Measurements from ENCODE around the gene ERG28.

The ERG28 gene

DNA sequence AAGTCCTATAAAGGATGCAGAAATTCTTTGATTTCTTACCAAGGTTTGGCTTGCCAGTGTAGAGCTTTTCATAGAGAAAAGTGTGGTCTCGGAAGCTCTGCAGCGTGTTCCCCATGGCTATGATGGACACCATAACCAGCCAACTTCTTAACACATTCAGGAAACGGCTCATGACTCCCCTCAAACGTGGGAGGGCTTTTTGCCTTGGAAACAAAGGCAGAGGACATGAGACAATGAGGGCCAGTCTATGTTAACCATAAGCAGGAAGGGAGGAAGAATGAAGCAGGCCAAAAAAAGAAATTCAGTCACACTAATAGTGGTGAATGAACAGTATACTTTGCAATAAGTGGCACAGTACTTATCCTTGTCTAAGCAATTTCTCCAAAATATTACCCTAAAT is 3.3 kb downstream of the ERG28 start:
- no peak for DNase-seq

DNA sequence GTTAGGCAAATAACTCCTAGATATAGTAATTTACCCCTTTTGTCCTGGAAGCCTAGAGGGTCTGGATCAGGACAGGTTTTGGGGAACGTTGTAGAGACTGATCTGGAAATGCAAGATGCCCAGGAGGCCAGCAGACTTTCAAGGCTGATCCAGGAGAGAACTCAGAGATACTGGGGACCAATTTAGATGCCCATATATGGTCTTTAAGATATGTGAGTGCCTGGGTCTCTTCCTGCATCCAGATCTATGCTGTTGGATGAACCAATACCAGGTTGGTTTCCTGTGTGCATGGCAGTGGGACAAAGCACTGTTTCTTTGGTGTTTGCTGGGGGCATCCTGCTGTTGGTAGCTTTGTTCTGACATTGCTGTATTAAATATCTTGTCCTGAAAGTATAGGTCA is 5.4 kb downstream of the ERG28 start:
- DNase-seq, result no peak

DNA sequence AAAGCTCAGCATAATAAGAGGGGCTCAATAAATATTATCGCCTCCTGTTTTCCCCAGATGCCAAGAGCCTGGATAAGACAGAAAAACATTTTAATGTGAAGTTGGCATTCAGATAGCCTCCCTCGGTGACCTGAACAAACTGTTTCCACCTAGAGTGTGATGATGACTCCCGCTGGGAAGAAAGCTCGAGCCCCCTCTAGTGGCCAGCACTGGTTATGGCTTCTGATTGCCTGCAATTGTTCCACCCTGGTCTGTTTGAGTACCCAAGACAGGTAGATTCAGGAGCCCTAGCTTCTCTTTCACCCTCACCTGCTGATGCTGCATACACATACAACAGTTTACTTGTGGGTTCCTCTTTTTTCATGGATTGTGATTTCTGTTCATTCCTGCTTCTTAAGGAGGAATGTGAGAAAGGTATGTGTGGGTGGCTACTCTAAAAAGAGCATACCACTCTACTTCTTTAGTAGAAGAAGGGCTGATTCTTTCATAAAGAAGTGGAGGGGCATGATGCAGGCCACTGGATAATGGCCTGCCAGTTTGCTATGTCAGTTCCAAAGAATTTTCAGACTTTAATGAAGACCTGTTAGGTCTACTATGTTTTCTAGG is 6.4 kb downstream of the ERG28 start:
- peak; percentile 61 for DNase-seq

DNA sequence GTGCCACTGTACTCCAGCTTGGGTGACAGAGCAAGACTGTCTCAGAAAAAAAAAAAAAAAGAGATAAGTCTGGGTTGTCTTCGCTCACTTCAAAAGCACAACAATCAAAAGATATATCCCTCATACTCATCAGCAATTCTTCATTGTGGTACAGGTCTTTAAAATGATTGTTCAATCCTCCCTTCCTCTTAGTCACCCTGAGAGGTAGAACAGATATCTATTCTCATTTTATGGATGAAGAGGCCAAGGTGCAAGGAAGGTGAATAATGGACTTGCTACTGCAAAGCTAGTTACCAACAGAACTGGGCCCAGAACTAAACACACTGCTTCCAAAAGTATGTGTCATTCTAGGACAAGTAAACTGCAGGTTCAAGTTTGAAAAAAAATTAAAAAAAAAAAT is 7.1 kb downstream of the ERG28 start:
- no peak for DNase-seq

DNA sequence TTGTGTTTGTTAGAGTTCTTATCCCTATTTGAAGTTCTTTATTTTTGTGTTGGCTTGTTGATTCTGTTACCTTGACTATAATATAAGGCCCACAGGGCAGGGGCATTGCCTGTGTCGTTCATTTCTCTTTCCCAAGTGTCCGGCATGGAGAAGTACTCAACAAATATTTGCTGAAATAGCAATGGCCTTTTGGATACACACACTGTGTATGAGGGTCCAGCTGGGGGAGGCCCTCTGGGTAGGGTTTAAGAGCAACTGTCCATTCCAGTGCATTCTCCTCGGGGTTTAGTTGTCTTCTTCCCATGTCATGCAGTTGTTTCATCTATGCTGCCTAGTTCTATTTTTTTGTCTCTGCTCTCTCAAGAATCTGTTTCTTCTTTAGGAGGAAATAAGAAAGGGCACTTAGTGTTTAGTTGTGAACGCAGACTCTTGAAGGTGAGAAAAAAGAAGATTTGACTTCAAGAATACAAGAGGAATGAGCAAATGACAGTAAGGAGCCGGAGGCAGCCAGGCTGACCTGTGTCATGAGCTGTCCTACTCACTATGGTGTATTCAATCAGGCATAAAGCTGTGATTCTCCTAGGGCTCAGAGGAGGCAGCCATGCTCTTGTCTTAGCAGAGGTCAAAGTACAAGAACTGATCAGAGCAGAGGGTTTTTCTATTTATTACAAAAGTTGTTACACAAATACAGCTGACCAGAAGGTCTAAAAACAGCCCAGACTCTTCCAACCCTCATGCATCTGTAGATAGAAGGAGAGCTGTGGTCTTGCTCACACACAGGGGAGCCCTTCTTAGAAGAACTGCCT is 10.2 kb downstream of the ERG28 start:
- DNase-seq, result no peak

DNA sequence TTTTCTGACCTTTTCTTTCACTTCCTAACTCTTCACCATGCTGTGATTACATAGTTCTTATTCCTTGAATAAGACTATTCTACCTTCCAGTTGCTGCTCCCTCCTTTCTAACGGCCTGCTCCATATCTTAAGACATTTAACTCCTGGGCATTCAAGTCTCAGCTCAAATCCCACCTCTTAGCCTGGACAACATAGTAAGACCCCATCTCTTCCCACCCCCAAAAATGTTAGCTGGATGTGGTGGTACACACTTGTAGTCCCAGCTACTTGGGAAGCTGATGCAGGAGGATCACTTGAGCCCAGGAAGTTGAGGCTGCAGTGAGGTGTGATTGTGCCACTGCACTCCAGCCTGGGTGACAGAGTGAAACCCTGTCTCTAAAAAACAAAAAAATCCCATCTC is 10.9 kb downstream of the ERG28 start:
- DNase-seq, result no peak

DNA sequence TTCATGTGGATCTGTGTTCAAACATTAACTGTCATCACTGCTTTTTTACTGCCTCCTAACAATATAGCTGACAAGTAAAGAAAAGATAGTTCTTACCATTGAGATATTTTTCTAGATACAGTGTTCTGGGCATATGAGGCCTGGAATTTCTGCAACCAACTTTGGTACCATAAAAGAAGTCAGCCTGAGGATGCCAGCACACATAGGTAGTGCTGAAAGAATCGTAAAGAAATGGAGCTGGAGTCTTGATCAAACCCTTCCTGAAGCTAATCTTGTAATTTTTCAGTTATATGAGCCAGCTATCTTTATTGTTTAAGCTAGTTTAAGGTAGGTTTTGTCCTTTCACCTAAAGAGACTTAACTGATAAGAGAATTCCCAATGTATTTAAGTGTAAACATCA is 11.3 kb downstream of the ERG28 start:
- DNase-seq, result no peak

DNA sequence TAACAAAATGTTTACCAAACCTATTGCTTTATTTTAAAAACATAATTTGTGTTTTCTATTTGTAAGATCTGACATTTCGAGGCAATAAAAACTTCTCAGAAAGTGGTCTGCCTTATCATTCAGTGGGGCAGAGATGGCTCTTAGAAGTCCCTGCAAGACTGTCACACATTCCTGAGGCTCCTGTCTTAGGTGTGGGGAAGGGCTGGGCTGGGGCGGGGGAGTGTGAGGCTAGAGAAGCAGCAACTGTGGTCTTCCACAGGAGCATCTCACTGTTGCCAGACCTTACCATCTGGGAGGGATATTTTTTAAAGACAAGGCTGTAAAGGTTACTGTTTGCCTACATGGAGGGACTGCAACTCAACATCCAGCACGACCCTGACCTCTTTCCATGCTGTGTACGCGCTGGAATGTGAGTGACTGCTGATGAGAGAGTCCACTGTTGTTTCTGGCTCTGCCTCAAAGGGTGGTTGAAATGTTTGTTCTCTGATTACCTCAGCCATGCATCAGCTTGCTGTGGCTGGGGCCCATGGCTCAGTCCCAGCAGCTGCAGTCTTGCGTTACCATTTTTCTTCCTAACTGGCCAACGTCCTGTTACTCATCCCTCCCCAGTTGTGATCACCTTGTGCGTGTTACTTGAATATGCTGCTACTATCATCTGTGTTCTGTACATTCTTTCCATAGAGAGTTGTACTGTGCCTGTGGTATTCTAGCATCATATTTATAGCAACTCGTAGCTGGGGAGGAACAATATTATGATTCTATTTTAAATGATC is 12.4 kb downstream of the ERG28 start:
- DNase-seq, result no peak

DNA sequence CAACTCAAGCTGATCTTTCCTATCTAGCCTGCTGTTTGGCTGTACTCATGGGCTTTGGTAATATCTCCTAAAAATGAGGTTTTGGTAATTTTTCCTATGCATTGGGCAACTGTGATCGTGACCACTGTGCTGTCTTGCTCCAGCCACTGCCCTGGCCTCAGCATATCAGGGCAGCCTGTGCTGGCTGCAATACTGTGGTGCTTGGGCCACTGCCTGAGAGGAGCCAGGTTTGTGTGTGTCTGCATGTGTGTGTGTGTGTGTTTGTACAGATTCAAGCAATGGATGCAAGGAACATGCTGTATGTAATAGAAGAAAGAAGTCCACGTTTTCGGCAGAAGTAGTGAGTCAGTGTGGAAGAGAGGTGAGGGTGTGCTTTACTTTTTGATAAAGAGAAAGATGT is 13.0 kb downstream of the ERG28 start:
- DNase-seq, result no peak

DNA sequence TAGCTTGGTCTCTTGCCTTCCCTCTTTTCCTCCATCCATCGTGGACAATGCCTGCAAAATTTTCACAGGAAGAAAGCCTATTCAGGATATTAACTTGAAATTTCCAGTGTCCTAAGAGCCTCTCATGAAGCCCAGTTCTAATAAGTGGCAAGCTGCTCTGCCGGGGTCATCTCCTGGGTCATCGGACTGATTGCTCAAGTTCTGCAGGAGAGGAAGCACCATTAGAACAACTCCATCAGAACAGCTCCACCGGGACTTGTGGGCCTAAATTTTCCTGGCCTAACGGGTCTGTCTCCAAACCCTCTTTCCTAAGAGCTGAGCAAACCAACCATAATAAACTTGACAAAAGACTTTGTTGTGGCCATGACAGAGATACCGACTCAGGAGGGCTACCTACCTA is 13.9 kb downstream of the ERG28 start:
- DNase-seq, result no peak

DNA sequence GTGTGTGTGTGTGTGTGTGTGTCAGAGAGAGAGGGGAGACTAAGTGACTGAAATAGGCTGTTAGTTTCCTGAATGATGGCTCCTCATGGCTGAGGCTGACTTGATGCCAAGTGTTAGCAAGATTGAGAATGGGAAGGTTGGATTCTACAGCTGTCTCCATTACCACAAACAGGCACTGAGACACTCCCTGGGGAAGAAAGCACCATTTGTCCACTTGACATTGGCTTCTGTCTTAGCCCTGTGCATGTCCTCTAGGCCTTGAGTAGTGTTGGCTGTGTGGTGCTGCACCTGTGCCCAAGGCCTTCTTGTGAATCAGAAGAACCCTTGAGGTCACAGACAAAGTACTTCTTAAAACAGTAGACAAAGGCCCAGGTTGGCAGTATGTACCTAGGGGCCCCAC is 15.6 kb downstream of the ERG28 start:
- DNase-seq, result no peak

DNA sequence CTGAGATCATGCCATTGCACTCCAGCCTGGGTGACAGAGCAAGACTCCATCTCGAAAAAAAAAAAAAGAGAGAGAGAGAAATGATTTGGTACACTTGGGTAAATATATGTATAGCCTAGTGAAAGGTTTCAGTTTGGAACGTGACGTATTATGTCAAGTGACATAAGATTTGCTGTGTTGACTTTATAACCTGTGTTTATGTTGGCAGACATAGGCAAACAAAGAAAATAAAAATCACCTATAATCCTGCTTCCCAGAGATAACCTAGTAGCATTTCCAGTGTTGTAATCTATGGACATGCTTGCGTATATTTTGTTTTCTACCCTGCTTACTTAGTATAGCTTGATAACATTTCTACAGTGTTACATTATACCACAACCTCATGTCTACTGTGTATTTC is 16.7 kb downstream of the ERG28 start:
- no peak for DNase-seq

DNA sequence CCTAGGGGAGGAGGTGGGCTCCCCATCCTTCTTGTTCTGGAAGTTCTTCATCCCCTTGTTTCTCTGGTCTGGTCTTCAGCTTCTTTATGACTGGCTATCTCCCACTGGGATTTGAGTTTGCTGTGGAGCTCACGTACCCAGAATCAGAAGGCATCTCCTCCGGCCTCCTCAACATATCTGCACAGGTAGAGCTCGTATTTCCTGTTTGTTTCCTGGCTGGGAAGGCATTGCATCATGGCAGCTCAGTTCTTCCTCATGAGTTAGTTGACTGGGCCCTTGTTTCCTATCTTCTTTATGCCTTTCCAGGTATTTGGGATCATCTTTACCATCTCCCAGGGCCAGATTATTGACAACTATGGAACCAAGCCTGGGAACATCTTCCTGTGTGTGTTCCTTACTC is 19.8 kb downstream of the ERG28 start:
- DNase-seq, result no peak

DNA sequence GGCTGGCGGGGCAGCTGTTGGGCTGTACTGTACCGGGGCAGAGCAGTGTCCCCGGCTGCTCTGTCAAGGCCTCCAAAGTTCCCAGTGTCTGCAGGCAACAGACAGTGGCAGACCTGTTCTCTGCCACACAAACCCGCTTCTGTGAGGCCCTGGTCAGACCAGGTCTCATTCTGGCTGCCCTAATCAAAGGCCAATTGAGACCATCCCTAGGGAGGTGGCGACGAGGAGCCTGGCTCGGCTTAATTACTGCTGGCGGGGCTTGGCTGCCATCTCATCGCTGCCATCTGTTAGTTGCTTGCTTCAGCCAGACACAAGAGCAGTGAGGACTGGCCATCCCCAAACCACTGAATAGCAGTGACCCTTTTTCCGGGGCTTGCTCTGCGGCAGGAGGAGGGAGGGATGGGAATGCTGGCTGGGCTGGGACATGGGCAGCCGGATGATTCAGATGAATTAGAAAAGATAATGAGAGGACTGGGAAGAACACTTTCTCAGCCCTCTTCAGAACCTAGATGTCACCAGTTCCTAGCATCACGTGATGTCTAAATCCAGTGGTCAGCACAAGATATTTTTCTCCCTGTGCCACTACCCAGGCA is 24.5 kb downstream of the ERG28 start:
- peak; percentile 7 for DNase-seq

DNA sequence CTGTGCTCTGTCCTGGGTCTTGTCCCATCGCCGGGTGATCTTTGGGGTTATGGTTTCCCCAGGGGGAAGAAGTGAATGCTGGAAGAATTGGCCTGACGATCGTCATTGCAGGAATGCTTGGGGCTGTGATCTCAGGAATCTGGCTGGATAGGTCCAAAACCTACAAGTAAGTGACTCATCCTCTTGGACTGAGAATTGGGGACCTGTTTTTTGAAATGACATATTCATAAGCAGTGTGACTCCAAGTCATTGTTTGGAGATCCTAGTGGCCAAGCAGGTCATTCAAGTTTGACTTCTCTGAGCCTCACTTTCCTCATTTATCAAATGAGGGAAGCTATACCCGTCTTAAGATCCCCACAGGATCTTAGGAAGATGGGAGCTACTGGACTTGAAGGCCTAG is 25.8 kb downstream of the ERG28 start:
- no peak for DNase-seq

DNA sequence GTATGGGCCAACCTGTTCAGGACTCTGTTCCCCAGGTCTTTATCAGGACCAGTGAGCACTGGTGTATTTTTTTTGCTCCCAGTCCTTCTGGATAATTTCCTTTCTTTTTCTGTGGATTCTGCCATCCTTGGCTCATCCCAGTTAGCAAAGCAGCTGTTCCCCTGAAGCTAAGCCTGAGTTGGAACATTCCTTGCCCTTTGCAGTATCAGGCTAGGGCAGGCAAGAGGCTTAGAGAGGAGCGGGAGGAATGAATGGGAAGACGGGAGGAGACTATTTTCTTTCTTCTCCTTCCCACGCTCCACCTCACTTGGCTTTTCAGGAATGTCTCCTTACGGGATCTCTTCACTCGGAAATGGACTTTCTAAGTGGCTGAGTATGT is 29.2 kb downstream of the ERG28 start:
- no peak for DNase-seq

DNA sequence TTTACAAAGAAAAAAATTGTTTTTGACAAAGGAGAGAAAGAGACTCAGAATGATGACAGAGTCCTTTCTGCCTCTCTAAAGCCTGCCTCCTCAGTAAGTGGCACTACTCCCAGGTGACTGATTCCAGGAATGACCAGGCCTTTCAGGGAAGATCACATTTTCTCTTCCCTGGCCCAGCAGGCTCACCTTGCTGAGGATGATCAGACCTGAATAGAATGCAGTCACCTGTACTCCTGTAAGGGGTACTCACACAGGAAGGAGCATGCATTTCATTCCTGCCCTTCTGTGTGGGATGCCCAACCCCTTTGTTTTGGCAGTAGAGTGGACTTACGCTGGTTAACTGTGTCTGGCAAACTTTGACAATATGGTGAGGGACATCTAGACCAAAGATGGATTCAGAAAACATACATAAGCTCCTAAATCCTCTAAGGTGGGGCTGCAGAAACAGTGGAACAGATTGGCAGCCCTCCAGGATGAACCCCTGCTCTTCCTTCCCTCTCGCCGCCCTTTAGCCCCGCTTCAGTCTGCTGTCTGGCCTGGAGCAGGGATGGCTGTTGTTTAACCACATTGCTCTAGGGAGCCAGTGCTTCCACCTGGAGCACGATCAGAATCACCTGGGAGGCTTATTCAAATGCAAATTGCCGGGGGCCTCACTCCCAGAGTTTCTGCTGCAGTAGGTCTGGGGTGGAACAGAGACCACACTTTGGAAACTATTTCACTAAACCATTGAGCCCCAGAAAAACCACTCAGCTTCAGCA is 29.8 kb downstream of the ERG28 start:
- no peak for DNase-seq

DNA sequence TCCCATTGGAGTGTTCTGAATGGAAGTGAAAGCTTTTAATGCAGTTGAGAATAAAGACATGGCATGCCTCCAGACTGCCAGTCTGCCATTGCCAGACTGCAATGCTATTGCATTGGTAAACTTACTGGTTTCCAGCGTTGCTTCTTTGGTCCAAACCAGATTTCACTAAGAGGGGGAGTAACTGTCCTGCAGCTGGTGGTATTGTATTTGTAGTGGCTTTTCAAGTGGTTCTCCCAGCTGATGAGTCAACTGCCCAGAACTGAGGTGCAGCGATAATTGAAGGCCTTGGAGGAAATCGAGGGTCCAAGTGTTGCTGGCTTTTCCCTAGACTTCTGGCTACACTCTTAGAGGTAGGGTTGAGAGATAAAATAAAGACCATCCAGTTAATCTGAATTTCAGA is 31.9 kb downstream of the ERG28 start:
- peak; percentile 63 for DNase-seq

DNA sequence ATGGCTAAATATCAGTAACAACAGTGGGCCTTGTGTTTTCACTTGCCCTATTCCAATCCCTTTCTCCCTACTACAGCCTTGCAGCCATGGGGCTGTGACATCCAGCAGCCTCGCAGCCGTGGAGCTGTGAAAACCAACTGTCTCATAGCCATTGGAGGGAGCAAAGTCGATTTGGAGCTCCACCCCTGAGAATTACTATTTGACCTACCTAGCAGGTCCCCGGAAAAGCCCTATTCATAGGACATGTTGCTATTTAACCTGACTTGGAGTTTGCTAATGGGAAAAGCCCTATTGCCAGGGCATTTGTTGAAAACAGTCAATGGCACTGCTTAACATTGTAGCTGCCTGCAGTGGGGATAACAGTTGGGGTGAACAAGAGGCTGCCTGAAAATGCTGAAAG is 33.3 kb downstream of the ERG28 start:
- no peak for DNase-seq

DNA sequence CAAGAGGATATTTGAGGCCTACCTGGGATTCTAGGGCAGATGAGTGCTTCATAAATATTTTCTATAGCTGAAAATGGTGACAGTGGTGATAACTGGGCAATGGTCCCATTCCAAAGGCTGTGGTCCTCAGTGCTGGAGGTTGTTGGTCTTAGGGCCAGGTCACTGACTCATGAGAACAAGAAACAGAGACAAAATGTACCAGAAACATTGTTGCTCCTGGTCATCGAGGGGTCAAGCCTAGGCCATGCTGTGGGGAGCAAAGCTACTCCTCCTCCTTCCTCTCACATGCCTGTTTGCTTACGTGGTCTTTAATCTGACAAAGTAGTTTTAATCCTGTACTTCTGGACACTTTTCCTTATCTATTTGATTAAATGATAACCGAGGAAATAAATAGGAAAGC is 33.8 kb downstream of the ERG28 start:
- no peak for DNase-seq

DNA sequence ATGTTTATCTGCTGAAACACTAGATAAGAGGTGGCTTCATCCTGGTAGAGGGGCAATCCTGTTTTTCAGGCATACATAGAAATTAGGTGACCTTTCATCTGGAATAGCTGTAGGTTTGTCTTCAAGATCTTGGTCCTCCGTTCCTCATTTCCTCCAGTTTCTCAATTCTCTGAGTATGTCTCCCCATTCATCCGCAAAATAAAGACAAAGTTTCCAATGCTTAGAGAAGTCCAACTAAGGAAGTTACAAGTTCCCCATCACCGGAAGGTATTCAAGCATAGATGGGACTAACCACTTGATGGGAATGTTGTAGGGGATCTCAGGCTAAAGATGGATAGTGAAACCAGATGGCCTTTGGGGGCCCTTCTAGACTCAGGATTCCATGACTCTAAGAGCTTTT is 34.3 kb downstream of the ERG28 start:
- DNase-seq, result no peak

DNA sequence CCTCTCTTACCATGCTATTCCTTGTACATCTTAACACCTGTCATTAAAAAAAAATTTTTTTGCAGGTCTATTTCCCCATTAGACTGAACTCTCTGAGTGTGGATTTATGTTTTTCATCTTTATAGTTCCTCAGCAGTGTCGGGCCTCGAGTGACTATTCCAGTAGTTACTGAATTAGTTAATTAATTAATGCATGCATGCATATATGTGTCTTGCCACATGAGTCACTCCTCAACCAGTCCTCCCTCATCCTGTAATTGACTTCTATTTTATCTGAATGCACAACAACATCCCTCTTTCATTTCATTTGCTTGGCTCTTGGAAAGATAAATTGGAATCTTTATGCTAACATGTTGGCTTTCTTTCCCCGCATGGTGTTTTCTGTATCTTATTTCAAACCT is 35.6 kb downstream of the ERG28 start:
- no peak for DNase-seq

DNA sequence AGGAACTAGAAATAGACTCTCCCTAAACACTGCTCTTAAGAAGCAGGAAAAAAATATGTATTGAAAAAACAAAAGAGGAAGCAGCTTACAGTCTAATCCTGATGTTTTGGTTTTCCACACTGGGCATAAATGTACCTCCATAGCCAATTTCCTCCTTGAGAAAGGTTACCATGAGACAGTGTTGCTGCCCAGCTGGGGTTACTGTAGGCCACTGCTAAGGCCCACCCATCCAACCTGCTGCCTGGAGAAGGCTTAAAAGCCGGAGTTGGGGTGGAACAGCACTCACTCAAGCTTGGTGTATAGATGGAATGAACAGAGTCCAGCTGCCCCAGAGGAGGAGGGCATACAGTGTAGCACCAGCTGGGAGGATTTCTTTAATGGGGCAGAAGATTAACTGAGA is 41.1 kb downstream of the ERG28 start:
- no peak for DNase-seq
